ENCODE data around the gene COPG1.
A peak's percentile ranks its signal among the peaks of the same experiment; 100 is the strongest.

Gene COPG1

DNA sequence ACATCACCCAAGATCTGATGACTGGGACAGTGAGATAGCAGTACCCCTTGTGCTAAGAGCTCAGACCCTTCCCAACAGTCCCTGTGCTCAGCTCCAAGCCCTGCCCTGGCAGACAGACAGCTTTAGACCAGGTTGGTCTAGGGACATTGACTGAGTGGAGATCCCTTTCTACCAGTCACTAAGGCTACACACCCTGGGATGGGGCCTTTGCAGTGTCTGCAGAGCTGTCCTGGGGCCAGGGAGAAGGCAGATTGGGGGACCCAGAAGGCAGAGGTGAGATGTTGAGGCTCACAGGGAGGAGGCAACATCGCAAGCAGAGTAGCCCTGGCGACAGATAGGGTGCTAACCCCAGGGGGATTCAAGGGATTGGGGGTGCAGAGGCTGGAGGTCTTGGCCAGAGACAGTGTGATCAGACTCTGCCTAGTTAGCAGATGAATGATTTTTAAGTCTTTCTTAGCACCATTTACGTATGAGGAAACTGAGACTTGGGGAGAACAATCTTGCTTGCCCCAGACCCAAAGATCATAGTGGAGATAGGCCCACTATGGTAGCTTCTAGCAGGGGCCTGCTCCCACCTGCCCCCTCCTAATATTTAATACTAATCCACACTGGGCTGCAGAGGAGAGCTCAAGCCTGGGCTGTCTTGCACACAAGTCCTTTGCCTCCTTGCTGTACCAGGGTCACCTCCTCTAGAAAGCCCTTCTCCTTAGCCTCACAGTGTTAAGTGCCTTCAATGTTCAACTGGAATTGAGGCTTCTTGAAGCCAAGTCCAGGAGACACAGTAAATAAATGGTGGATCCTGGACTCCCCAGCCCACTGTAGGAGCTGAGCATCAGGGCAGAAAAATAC is 61.9 kb downstream of the COPG1 start:
- H3K36me3 ChIP-seq (ENCODE audit: insufficient read depth, low read length), result no peaks in the 10 kb centered on the region; the same call in 1 of the 2 replicates
- H3K9ac ChIP-seq (ENCODE audit: low read depth, low read length, poor library complexity, severe bottlenecking), result no peak overlapping the region
- peaks cover 7% of the 10 kb centered on the region for H3K27me3 ChIP-seq (ENCODE audit: insufficient read depth, low read length, poor library complexity, severe bottlenecking)
- TF ChIP-seq, protein P1, sequence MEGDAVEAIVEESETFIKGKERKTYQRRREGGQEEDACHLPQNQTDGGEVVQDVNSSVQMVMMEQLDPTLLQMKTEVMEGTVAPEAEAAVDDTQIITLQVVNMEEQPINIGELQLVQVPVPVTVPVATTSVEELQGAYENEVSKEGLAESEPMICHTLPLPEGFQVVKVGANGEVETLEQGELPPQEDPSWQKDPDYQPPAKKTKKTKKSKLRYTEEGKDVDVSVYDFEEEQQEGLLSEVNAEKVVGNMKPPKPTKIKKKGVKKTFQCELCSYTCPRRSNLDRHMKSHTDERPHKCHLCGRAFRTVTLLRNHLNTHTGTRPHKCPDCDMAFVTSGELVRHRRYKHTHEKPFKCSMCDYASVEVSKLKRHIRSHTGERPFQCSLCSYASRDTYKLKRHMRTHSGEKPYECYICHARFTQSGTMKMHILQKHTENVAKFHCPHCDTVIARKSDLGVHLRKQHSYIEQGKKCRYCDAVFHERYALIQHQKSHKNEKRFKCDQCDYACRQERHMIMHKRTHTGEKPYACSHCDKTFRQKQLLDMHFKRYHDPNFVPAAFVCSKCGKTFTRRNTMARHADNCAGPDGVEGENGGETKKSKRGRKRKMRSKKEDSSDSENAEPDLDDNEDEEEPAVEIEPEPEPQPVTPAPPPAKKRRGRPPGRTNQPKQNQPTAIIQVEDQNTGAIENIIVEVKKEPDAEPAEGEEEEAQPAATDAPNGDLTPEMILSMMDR (conservative IDR thresholded peaks at IDR 0.05; ENCODE audit: low read length), result no peak
- no peak for TF ChIP-seq EZH2phosphoT487 (IDR thresholded peaks at IDR 0.05; ENCODE audit: borderline replicate concordance)
- H3K4me1 ChIP-seq (ENCODE audit: insufficient read depth, low read length, poor library complexity, severe bottlenecking), result peaks cover 23% of the 10 kb centered on the region
- H3K9me3 ChIP-seq (ENCODE audit: insufficient read depth, low read depth, low read length), result no peaks in the 10 kb centered on the region
- no peaks in the 10 kb centered on the region for H3K9me2 ChIP-seq (replicated peaks; ENCODE audit: low read depth, low read length)
- peaks cover 27% of the 10 kb centered on the region for H4K20me1 ChIP-seq (ENCODE audit: insufficient read depth, low read length, poor library complexity, severe bottlenecking)
- H3K79me2 ChIP-seq (ENCODE audit: insufficient read depth, low read length), result peaks cover 27% of the 10 kb centered on the region
- H3K4me2 ChIP-seq (ENCODE audit: low read depth, low read length, poor library complexity, severe bottlenecking), result no peak overlapping the region
- 0 out of 2 replicates have a peak, but pooled peaks cover 5% of the 10 kb centered on the region for H3F3A ChIP-seq (ENCODE audit: low read depth)
- no peak overlapping the region for H3K4me3 ChIP-seq (ENCODE audit: low read length, poor library complexity, severe bottlenecking)
- H2AFZ ChIP-seq (ENCODE audit: low read length), result no peak overlapping the region

DNA sequence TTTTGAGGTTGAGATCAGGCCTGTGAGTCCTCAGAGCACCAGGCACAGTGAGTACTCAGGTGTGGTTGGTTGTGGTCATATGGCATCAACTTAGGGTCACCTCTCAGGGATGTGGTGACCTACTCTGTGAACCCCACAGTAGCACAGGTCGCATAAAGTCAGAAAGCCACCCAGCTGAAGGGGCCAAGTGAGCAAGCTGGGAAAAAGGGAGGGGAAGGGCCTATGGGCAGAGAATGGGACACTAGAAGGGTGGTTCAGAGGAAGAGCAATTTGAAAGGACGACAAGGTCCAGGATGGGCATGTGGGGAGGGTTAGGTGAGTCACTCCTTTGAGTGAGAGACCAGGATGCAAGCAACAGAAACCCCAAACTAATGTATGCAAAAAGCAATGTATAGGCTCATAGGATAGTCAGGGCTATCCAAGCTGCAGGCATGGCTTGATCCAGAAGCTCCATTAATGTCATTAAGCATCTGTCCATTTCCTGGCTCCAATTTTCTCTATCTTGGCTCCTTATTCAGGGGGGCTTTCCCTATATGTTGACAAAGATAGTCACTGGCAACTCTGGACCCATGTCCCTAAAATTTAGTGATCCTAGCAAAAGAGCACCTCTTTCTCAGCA is 62.7 kb downstream of the COPG1 start:
- Histone ChIP-seq H3K9me3 (ENCODE audit: insufficient read depth, low read depth, low read length) (no peaks in the 10 kb centered on the region), H3F3A (ENCODE audit: low read depth) (0 out of 2 replicates have a peak, but pooled peaks cover 5% of the 10 kb centered on the region), H3K36me3 (ENCODE audit: insufficient read depth, low read length) (no peaks in the 10 kb centered on the region), H4K20me1 (ENCODE audit: insufficient read depth, low read length, poor library complexity, severe bottlenecking) (peaks cover 27% of the 10 kb centered on the region), H3K4me3 (ENCODE audit: low read length, poor library complexity, severe bottlenecking) (no peak overlapping the region), H3K79me2 (ENCODE audit: insufficient read depth, low read length) (peaks cover 35% of the 10 kb centered on the region), H3K4me1 (ENCODE audit: insufficient read depth, low read length, poor library complexity, severe bottlenecking) (peaks cover 32% of the 10 kb centered on the region), H3K4me2 (ENCODE audit: low read depth, low read length, poor library complexity, severe bottlenecking) (no peak overlapping the region), H3K9ac (ENCODE audit: low read depth, low read length, poor library complexity, severe bottlenecking) (no peak overlapping the region), H2AFZ (ENCODE audit: low read length) (no peak overlapping the region), H3K27me3 (ENCODE audit: insufficient read depth, low read length, poor library complexity, severe bottlenecking) (peaks cover 7% of the 10 kb centered on the region), H3K9me2 (replicated peaks; ENCODE audit: low read depth, low read length) (no peaks in the 10 kb centered on the region)
- no peak for TF ChIP-seq EZH2phosphoT487 (IDR thresholded peaks at IDR 0.05; ENCODE audit: borderline replicate concordance)
- TF ChIP-seq, protein P1 (conservative IDR thresholded peaks at IDR 0.05; ENCODE audit: low read length), result no peak

DNA sequence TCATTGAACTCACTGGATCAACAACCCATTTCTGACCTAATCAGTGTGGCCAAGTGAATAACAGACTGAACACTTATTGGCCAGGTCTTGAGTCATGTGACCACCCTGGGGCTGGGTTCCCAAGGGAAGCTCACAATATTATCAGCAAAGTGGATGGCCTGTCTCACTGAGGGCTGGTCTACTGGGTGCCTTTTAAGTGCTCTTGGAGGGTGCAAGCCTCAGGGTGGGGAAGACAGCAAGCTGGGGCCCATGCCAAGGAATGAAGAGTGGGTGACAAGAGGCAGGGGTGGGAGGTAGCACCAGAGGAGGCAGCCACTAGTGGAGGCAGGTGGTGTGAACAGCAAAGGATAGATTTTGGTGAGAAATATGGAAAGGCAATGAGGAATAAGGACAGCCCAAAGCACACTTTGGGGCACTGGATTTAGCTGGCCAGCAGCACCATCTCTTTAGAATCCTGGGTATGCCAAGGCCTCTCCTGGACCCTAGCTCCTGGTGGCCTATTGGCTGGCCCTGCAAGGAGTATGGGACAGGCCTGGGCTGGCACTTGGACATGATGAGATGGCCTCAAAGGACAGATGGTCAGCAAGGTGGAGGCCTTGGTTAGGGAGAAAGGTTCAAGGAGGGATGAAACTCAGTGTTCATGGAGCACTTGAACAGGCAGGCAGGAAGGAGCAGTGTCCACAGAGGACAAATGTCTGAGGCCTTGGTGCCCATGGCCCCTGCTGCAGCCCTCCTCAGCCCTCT is 63.4 kb downstream of the COPG1 start:
- Histone ChIP-seq H3K9ac (ENCODE audit: low read depth, low read length, poor library complexity, severe bottlenecking) (peak overlapping the region; percentile 99), H4K20me1 (ENCODE audit: insufficient read depth, low read length, poor library complexity, severe bottlenecking) (peaks cover 27% of the 10 kb centered on the region), H3K79me2 (ENCODE audit: insufficient read depth, low read length) (peaks cover 42% of the 10 kb centered on the region), H3F3A (ENCODE audit: low read depth) (0 out of 2 replicates have a peak, but pooled peaks cover 5% of the 10 kb centered on the region), H3K4me1 (ENCODE audit: insufficient read depth, low read length, poor library complexity, severe bottlenecking) (peaks cover 39% of the 10 kb centered on the region), H3K27me3 (ENCODE audit: insufficient read depth, low read length, poor library complexity, severe bottlenecking) (peaks cover 7% of the 10 kb centered on the region), H3K4me3 (ENCODE audit: low read length, poor library complexity, severe bottlenecking) (peak overlapping the region; percentile 93), H2AFZ (ENCODE audit: low read length) (no peak overlapping the region), H3K9me2 (replicated peaks; ENCODE audit: low read depth, low read length) (no peaks in the 10 kb centered on the region), H3K4me2 (ENCODE audit: low read depth, low read length, poor library complexity, severe bottlenecking) (peak overlapping the region; percentile 93), H3K9me3 (ENCODE audit: insufficient read depth, low read depth, low read length) (no peaks in the 10 kb centered on the region), H3K36me3 (ENCODE audit: insufficient read depth, low read length) (no peaks in the 10 kb centered on the region)
- TF ChIP-seq, protein P1 (conservative IDR thresholded peaks at IDR 0.05; ENCODE audit: low read length), result no peak
- TF ChIP-seq EZH2phosphoT487 (IDR thresholded peaks at IDR 0.05; ENCODE audit: borderline replicate concordance), result no peak
